K562 (cell line): ENCODE measurements around the gene USH1G. TPM values are rescaled to one million over a fixed set of nuclear protein-coding genes. Genes with fewer than 3 reads are reported as not detected.

ENCODE experiments used
- BCLAF1 ChIP-seq, 2 experiments: fragments of 450-650 bp in 1 of 2; IDR thresholded peaks; 2 replicates each; pipeline ENCODE4 v1.6.1; 2011 to 2017; ENCODE audit warnings: low read depth in 2 of 2, antibody characterized with exemption in 1 of 2, borderline replicate concordance in 1 of 2, low read length in 1 of 2, mild to moderate bottlenecking in 1 of 2, mixed read lengths in 1 of 2; ENCODE audit not compliant: control insufficient read depth in 1 of 2
- CHD1 ChIP-seq: fragments of 200-600 bp; sonication (generic); IDR thresholded peaks from one replicate; pipeline ENCODE4 v1.6.1; 2012; ENCODE audit warnings: mild to moderate bottlenecking, moderate library complexity, low read length, inconsistent platforms
- GATAD2A ChIP-seq: fragments of 450-650 bp; IDR thresholded peaks from 2 replicates; pipeline ENCODE4 v1.6.1; 2017
- MAFK ChIP-seq: IDR thresholded peaks from 2 replicates; pipeline ENCODE4 v1.6.1; 2011; ENCODE audit warnings: low read length, improper control_type of control experiment
- NR2C1 ChIP-seq, 2 experiments: fragments of 450-650 bp; IDR thresholded peaks; 2 replicates each; pipeline ENCODE4 v1.6.1; 2017; ENCODE audit warnings: mild to moderate bottlenecking in 2 of 2, antibody characterized with exemption in 1 of 2, inconsistent platforms in 1 of 2, missing compliant biosample characterization in 1 of 2, missing genetic modification characterization in 1 of 2
- RHOXF2B ChIP-seq: fragments of 250-450 bp; sonication (Bioruptor Pico); conservative IDR thresholded peaks from 2 replicates; pipeline ENCODE4 v1.5.1; 2021
- RREB1 ChIP-seq: fragments of 250-450 bp; sonication (Bioruptor Pico); IDR thresholded peaks from 2 replicates; pipeline ENCODE4 v1.4.0; 2020
- SIRT6 ChIP-seq: IDR thresholded peaks from one replicate; pipeline ENCODE4 v1.6.1; 2012; ENCODE audit warnings: low read depth, mild to moderate bottlenecking, control low read depth, inconsistent platforms, low read length, moderate library complexity
- TBP ChIP-seq: optimal IDR thresholded peaks from 2 replicates; pipeline ENCODE3; 2011; ENCODE audit warnings: low read depth, low read length, improper control_type of control experiment
- TCFL5 ChIP-seq: fragments of 250-450 bp; sonication (Bioruptor Pico); conservative IDR thresholded peaks from 2 replicates; pipeline ENCODE4 v1.6.1; 2021; ENCODE audit warnings: mild to moderate bottlenecking, moderate library complexity, matching md5 sums
- ZBTB8A ChIP-seq: fragments of 450-650 bp; IDR thresholded peaks from 2 replicates; pipeline ENCODE4 v1.6.1; 2018; ENCODE audit warnings: mild to moderate bottlenecking, moderate library complexity; ENCODE audit not compliant: partially characterized antibody
- ZFX ChIP-seq: sonication (generic); formaldehyde crosslinking; IDR thresholded peaks from 2 replicates; pipeline ENCODE4 v1.8.0; 2022; ENCODE audit warnings: mild to moderate bottlenecking, missing genetic modification reagents, moderate library complexity
- ZNF431 ChIP-seq: sonication (generic); formaldehyde crosslinking; IDR thresholded peaks from 2 replicates; pipeline ENCODE4 v1.8.0; 2022; ENCODE audit warnings: mild to moderate bottlenecking, missing genetic modification reagents
- polyA plus RNA-seq, 8 experiments: library from polyadenylated mRNA; depleted of rRNA in 4 of 8; stranded (reverse) in 5 of 8; unstranded in 3 of 8; fragments of >200 nt; fragmentation: Nextera tagmentation in 2 of 8; fragmentation: Illumina TruSeq in 1 of 8; extraction: Ambion mirVana in 2 of 8; extraction: Trizol in 1 of 8; gene quantifications; 2 replicates each; pipeline versions ENCODE4 v1.2.1 to v1.2.3, GENCODE V29; 2011 to 2014; ENCODE audit warnings: inconsistent platforms in 1 of 8, missing spikeins in 1 of 8
- total RNA-seq, 7 experiments: library from RNA; depleted of rRNA in 6 of 7; stranded (reverse); fragments of >200 nt in 6 of 7; fragmentation: Illumina TruSeq in 2 of 7; extraction: Trizol in 2 of 7; gene quantifications; 2 replicates each; pipeline versions ENCODE4 v1.2.1 to v1.2.3, GENCODE V29; 2011 to 2021; ENCODE audit warnings: low replicate concordance in 1 of 7
- TF ChIP-seq, protein P1 (sequence below): fragments of 450-650 bp; IDR thresholded peaks from 2 replicates; pipeline ENCODE4 v1.6.1; 2017; ENCODE audit warnings: antibody characterized with exemption, mild to moderate bottlenecking

USH1G gene
- total and polyA plus RNA-seq, 9 of the 15 experiments (the other 6 are each of a cell fraction or from before 2014, with no cell fraction given) = 0.22 to 1.00 (median 0.64) TPM; not detected in 2

GRCh38 chr17:74875977-74876593, 47.0 kb downstream of the USH1G start (continued):
- TF ChIP-seq RREB1 (CRISPR knock-in tag) = no peak
- peak; percentile 83; the same call in 1 of the 2 replicates for TF ChIP-seq GATAD2A
- TF ChIP-seq, protein P1, sequence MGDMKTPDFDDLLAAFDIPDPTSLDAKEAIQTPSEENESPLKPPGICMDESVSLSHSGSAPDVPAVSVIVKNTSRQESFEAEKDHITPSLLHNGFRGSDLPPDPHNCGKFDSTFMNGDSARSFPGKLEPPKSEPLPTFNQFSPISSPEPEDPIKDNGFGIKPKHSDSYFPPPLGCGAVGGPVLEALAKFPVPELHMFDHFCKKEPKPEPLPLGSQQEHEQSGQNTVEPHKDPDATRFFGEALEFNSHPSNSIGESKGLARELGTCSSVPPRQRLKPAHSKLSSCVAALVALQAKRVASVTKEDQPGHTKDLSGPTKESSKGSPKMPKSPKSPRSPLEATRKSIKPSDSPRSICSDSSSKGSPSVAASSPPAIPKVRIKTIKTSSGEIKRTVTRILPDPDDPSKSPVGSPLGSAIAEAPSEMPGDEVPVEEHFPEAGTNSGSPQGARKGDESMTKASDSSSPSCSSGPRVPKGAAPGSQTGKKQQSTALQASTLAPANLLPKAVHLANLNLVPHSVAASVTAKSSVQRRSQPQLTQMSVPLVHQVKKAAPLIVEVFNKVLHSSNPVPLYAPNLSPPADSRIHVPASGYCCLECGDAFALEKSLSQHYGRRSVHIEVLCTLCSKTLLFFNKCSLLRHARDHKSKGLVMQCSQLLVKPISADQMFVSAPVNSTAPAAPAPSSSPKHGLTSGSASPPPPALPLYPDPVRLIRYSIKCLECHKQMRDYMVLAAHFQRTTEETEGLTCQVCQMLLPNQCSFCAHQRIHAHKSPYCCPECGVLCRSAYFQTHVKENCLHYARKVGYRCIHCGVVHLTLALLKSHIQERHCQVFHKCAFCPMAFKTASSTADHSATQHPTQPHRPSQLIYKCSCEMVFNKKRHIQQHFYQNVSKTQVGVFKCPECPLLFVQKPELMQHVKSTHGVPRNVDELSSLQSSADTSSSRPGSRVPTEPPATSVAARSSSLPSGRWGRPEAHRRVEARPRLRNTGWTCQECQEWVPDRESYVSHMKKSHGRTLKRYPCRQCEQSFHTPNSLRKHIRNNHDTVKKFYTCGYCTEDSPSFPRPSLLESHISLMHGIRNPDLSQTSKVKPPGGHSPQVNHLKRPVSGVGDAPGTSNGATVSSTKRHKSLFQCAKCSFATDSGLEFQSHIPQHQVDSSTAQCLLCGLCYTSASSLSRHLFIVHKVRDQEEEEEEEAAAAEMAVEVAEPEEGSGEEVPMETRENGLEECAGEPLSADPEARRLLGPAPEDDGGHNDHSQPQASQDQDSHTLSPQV = peak; percentile 99
- 0 out of 2 replicates have a peak, but pooled peaks have one; percentile 10 for TF ChIP-seq TCFL5 (CRISPR knock-in tag)
- no peak for TF ChIP-seq SIRT6
- TF ChIP-seq TBP = no peak
- TF ChIP-seq ZFX (CRISPR knock-in tag) = peak; percentile 90
- no peak for TF ChIP-seq ZBTB8A
- TF ChIP-seq MAFK = peak; percentile 77
- TF ChIP-seq BCLAF1 (IDR thresholded peaks at IDR 0.05; ENCODE audit: borderline replicate concordance in 1 of 2, control insufficient read depth in 1 of 2, low read depth in 2 of 2, low read length in 1 of 2) = no peak
- no peak for TF ChIP-seq NR2C1 (IDR thresholded peaks at IDR 0.05)
- peak; percentile 81 for TF ChIP-seq NR2C1 (tag; IDR thresholded peaks at IDR 0.05)
- TF ChIP-seq RHOXF2B = no peak
- no peak for TF ChIP-seq ZNF431 (CRISPR knock-in tag)
- TF ChIP-seq CHD1 = no peak
